IPS-15b (cell line): ENCODE measurements around the gene MOXD1.
"Not testable (repeated sequence)": the region's sequence is repeated elsewhere in the genome, so short reads cannot be mapped to it uniquely, and the experiment has no call there.

Experiments used
- H3K27me3 ChIP-seq: one replicate; pipeline ENCODE4 v1.6.1; 2013; ENCODE audit warnings: low read length; ENCODE audit not compliant: control insufficient read depth, insufficient read depth
- H3K36me3 ChIP-seq: one replicate; pipeline ENCODE4 v1.6.1; 2013; ENCODE audit warnings: low read length; ENCODE audit not compliant: control insufficient read depth, insufficient read depth
- H3K4me1 ChIP-seq: one replicate; pipeline ENCODE4 v1.6.1; 2013; ENCODE audit warnings: mild to moderate bottlenecking, low read length; ENCODE audit not compliant: control insufficient read depth, insufficient read depth
- H3K4me3 ChIP-seq: one replicate; pipeline ENCODE4 v1.5.1; 2013; ENCODE audit warnings: low read depth, low read length
- H3K9ac ChIP-seq: one replicate; pipeline ENCODE4 v1.6.1; 2013; ENCODE audit warnings: low read depth, mild to moderate bottlenecking, low read length
- H3K9me3 ChIP-seq: one replicate; pipeline ENCODE4 v1.6.1; 2013; ENCODE audit warnings: mild to moderate bottlenecking, low read length; ENCODE audit not compliant: control insufficient read depth, insufficient read depth

Gene MOXD1

DNA sequence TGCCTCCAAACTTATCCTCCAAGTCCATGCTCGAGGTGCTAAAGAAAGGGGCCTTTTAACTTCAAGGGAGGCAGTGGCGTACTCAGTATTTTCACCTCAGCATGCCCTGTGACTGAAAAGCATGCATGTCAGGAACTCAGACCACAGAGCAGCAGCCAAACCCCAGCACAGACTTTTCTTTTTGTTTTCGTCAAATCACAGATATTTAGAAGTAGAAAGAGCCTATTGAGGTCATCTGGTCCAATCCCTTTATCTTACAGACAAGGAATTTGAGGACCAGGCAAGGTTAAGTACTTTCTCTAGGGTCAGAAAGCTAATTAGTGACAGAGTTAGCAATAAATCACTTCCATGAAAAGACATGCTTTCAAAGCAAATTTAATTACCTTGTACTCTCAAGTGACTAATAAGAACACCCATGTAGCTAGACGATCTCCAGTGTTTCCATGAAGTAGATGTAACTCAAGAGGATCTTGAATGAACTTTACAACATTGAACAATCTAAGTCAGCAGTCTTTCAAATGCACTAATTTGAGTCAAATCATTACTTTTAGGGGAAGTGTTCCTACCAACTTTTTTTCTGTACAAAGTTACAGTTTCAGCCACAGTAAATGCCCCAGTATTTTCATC lies 35.9 kb downstream of the MOXD1 start:
- no peaks in the 10 kb centered on the region for H3K9me3 ChIP-seq
- no peaks in the 10 kb centered on the region for H3K36me3 ChIP-seq
- no peaks in the 10 kb centered on the region for H3K27me3 ChIP-seq
- no peak overlapping the region for H3K4me3 ChIP-seq
- H3K9ac ChIP-seq = no peak overlapping the region
- H3K4me1 ChIP-seq = no peaks in the 10 kb centered on the region

DNA sequence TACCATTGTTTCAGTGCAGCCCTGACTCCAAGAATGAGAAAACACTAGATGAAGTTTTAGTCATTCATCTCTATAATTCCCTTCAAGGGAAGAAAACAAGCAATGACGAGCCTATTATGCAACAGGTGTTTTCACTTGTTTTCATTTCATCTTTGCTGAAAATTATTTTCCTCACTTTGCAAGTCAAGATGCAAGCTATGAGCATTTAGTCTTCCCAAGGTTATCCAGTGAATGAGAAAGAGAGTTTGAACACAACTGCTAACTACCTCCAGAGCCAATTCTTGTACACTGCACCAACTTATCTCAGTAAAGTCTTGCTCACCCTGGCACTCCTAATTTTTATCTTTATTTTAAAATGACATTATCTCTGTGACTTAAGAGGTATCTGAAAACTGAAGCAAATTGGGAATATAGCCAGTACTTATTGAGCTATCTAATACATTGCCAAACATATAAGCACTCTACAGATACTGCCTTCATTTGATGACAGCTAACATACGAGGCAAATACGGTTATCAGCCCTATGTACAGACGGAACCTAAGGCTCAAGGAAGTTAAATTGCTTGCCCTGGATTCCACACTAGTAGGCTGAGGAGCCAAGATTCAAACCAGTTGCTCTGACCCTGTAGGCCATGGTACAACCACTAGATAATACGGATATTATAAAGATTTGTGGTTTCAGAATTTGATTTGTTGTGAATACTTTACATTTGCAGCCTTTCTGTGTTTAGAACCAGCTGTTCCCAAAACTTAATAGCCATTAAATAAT lies 36.8 kb downstream of the MOXD1 start:
- no peaks in the 10 kb centered on the region for H3K9me3 ChIP-seq
- H3K27me3 ChIP-seq = no peaks in the 10 kb centered on the region

DNA sequence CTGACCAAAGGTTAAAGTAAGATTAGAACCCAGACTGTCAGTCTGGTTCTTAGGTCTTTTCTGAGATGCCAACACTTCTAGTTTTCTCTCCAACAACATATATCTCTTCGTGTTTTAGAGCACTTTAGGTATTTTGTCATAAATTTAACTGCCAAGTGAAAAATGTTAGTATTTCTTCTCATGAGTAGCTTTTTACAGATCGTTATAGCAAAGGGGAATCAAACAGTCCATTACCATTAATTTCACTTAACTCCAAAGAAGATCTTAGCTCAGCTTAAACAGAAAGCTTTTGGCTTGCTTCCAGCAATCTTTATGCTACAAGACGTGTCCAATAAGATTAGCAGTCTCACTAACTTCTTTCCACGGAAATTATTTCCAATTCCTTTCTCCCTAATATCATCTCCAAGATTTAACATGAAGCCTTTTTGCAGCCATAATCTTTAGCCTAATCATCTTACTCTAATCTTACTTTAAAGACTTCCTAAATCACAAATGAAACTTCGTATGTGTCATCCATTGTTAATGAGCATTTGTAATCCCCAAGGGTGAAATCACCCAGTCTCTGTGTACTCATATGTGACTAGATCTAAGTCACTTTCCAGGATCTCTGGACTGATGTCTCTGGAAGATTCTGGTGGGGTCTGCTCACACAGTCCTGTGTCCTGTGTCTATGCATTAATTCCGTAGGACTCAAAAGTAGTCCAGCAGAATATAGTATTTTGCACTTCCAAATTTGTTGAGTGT lies 38.7 kb downstream of the MOXD1 start:
- Histone ChIP-seq H3K4me3 (no peak overlapping the region), H3K36me3 (no peaks in the 10 kb centered on the region), H3K9me3 (no peaks in the 10 kb centered on the region), H3K4me1 (no peaks in the 10 kb centered on the region), H3K27me3 (no peaks in the 10 kb centered on the region), H3K9ac (no peak overlapping the region)

More for the DNA sequence above, 36.8 kb downstream of the MOXD1 start:
- Histone ChIP-seq H3K4me1 (no peaks in the 10 kb centered on the region), H3K4me3 (no peak overlapping the region), H3K36me3 (no peaks in the 10 kb centered on the region), H3K9ac (no peak overlapping the region)

DNA sequence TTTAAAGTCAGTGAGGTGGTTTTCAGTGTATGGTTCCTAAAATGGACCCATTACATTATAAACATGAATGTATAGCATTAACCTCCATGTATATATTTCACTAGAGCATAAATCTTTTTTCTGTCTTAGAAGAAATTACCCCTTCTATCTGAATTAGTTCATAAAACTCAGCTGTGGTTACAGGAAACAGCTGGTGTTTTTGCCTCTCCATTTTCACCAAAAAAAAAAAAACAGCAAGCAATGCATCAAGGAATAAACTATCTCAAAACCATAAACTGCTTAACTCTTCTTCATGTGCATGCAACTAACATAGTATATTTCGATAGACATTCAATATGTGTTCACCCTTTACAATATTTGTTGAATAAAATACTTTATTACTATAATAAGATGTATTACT lies 40.2 kb downstream of the MOXD1 start:
- no peaks in the 10 kb centered on the region for H3K36me3 ChIP-seq

DNA sequence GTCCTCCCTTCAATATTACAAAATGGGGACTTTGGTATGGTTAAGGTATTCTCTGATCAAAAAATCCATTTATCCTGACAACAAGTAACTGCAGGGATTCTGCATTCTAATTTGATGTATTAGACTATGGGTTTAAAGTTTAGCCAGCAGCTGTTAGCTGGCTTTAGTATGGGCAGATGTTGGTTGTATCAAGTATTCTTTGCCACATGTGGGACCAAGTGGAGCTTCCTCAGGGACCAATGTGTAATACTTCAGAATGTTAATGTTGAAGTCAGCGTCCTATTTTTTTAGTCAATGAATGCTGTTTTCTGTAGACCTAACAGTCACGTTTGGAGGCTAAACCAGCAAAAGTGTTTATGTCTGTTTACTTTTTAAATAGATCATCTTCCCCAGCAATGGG lies 41.4 kb downstream of the MOXD1 start:
- no peak overlapping the region for H3K4me3 ChIP-seq
- no peaks in the 10 kb centered on the region for H3K27me3 ChIP-seq
- H3K4me1 ChIP-seq = no peaks in the 10 kb centered on the region
- no peaks in the 10 kb centered on the region for H3K36me3 ChIP-seq
- H3K9me3 ChIP-seq = no peaks in the 10 kb centered on the region
- H3K9ac ChIP-seq = no peak overlapping the region

More for the DNA sequence above, 40.2 kb downstream of the MOXD1 start:
- Histone ChIP-seq H3K4me3 (no peak overlapping the region), H3K4me1 (no peaks in the 10 kb centered on the region), H3K9me3 (no peaks in the 10 kb centered on the region), H3K9ac (no peak overlapping the region), H3K27me3 (no peaks in the 10 kb centered on the region)

DNA sequence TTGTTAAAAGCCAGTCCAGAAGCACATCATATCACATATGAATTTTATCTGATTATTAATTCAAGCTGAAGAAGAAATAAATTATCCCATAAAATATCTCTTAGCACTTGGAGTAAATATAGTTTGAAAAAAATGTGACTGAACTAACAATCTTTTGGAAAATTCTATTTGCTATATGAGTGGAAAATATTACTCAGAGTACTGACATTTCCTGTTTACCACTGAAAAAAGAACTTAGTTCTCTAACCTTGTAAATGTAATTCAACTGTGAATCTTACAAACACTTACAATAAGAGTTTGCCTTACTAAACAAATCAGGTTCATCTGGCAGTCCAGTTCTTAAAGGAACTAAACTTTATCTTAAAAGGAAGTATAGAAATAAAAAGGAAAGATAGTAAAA lies 44.2 kb downstream of the MOXD1 start:
- H3K36me3 ChIP-seq = no peaks in the 10 kb centered on the region
- no peak overlapping the region for H3K4me3 ChIP-seq
- H3K9ac ChIP-seq = no peak overlapping the region
- H3K27me3 ChIP-seq = no peaks in the 10 kb centered on the region
- H3K9me3 ChIP-seq = no peaks in the 10 kb centered on the region
- no peaks in the 10 kb centered on the region for H3K4me1 ChIP-seq

DNA sequence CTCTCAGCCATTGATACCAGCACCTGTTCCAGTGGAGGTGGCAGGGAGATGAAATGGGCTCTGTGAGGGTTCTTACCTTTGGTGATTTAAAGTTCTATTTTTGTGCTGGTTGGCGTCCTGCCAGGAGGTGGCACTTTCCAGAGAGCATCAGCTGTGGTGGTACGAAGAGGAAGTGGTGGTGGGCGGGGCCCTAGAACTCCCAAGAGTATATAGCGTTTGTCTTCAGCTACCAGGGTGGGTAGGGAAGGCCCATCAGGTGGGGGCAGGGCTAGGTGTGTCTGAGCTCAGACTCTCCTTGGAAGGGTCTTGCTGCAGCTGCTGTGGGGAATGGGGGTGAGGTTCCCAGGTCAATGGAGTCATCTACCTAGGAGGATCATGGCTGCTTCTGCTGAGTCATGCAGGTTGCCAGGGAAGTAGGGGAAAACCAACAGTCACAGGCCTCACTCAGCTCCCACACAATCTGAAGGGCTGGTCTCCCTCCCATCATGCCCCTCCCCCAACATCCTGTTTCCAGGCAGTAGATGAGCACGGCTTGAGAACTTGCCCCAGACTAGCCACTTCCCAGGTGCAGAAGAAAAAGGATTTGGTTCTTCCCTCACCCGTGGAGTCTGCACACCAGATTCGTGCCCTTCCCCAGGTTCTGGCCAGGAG lies 46.6 kb downstream of the MOXD1 start:
- Histone ChIP-seq H3K9ac (no peak overlapping the region), H3K4me3 (no peak overlapping the region), H3K4me1 (no peaks in the 10 kb centered on the region)

DNA sequence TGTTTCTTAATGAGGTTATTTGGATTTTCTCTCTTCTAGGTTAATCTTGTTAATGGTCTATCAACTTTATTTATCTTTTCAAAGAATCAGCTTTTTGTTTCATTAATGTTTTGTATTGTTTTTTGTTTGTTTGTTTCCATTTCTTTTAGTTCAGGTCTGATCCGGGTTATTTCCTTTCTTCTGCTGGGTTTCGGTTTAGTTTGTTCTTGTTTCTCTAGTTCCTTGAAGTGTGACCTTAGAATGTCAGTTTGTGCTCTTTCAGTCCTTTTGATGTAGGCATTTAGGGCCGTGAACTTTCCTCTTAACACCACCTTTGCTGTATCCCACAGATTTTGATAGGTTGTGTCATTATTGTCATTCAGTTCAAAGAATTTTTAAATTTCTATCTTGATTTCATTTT lies 49.3 kb downstream of the MOXD1 start:
- H3K4me1 ChIP-seq, H3K4me3 ChIP-seq, H3K9ac ChIP-seq, H3K36me3 ChIP-seq, H3K9me3 ChIP-seq, H3K27me3 ChIP-seq: not testable (repeated sequence)

More for the DNA sequence above, 46.6 kb downstream of the MOXD1 start:
- H3K9me3 ChIP-seq = no peaks in the 10 kb centered on the region
- H3K27me3 ChIP-seq = no peaks in the 10 kb centered on the region
- H3K36me3 ChIP-seq = no peaks in the 10 kb centered on the region

DNA sequence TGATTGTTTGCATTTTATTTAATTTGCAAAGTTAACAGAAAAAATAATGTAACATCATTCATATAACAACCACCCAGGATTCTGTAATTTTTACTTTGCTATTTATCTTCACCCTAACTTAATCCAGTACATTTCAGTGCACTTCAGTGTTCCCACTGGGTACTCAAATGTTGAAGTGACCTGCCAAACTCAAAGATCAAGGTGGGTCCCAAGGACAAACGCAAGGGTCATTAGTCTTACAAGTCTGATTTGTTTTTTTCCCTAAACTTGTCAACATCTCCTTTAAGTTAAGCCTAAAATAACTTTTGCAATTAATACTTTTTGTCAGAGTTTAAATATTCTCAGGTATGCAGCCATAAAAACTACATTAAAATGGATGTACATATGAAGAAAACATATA lies 53.0 kb downstream of the MOXD1 start:
- Histone ChIP-seq H3K27me3 (no peaks in the 10 kb centered on the region), H3K36me3 (no peaks in the 10 kb centered on the region), H3K4me3 (no peak overlapping the region), H3K9me3 (no peaks in the 10 kb centered on the region), H3K4me1 (no peaks in the 10 kb centered on the region), H3K9ac (no peak overlapping the region)

DNA sequence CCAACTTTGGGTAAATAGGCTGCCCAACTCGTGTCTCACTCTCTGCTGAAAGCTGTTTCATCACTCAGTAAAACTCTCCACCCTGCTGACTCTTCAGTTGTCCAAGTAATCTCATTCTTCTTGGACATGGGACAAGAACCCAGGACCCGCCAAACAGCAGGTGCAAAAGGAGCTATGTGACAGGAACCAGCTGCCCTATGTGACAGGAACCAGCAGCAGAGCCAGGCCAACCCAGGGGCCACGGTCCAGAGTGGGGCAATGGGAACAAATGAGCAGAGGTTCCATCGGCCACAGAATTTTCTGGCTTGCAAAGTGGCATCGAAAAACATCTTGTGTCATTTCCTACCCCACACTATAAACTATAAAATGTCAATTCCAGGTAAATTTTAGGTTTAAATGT lies 56.5 kb downstream of the MOXD1 start:
- H3K9me3 ChIP-seq = no peaks in the 10 kb centered on the region
- no peak overlapping the region for H3K9ac ChIP-seq
- no peaks in the 10 kb centered on the region for H3K27me3 ChIP-seq
- H3K4me3 ChIP-seq = no peak overlapping the region
- H3K4me1 ChIP-seq = no peaks in the 10 kb centered on the region
- no peaks in the 10 kb centered on the region for H3K36me3 ChIP-seq

DNA sequence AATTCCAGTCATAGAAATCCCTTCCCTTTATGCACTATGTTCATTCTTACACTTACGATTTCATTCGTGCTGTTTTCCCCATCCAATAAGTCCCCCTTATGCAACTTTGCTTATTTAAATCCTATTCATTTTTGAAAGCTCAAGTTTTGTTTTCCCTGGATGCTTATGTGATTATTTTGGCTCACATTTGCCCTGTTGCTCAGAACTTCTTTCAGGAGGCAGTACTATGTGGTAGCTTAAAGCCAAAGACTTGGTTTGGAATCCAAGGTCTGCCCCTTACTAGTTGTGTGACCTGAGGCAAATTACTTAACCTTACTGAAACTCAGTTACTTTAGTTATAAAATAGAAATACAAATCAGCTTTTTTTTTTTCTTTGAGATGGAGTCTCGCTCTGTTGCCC lies 59.6 kb downstream of the MOXD1 start:
- Histone ChIP-seq H3K9ac (no peak overlapping the region), H3K4me1 (no peaks in the 10 kb centered on the region), H3K9me3 (no peaks in the 10 kb centered on the region), H3K27me3 (no peaks in the 10 kb centered on the region), H3K4me3 (no peak overlapping the region), H3K36me3 (no peaks in the 10 kb centered on the region)
